Measurements from ENCODE around the gene MED13L.
A peak's percentile ranks its signal among the peaks of the same experiment; 100 is the strongest.

Gene MED13L

DNA sequence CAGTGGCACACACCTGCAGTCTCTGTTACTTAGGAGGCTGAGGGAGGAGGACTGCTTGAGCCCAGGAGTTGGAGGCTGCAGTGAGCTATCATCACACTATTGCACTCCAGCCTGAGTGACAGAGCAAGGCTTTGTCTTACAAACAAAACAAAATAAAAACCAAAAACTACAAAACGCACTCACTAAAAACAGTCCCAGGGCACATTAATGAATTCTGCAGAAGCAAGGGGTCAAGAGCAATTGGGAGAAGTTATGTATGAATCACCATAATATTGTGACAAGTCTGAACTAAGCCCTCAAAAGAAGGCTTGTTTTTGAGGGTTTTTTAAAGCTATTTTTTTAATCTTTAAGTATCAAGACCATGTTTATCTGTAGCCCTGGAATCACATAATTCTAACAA lies 201.1 kb downstream of the MED13L start:
- DNase-seq = no peak

DNA sequence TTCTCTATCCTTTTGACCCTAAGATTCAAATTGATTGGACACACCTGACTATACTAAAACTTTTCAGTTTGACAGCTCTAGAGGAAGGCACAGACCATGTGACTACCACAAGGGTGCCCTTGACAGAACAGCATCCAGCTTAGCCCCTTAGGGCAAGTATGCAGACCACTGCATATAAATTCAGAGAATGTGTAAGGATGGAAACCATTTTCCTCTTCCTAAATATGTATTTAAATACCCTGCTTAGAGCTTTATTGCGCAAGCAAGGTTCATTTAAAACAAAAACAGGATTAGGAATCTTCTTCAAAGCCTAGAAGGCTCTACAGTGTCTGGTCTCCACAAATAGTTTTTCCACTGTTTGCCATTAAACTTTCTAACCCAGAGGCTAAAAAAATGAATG lies 202.8 kb downstream of the MED13L start:
- DNase-seq = no peak

DNA sequence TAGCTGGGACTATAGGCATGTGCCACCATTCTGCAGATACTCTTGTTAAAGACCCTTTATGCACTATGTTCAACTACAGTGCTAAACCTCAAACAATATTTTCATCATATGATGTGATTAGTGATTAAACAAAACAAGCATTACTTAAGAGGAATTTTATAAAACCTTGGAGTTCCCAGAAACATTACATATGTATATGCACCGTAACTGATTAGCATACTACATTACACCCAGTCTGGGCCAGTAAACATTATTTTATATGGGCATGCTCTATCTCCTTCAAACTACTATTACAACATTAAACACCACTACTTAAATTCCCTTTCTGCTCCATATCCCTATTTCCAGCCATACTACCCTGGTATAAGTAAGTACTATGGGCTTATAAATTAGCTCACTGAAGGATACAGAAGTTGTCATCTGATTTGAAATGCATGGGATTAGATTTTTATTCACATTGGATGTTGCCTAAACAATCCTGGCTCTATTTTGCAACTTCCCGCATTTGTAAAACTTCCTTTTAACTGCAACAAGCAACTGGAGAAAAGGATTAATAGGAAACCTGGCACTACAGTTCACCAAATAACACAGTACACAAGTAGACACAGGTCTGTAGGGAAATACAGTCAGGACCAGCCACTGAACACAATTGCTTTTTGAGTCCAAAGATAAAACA lies 205.8 kb downstream of the MED13L start:
- DNase-seq = no peak

DNA sequence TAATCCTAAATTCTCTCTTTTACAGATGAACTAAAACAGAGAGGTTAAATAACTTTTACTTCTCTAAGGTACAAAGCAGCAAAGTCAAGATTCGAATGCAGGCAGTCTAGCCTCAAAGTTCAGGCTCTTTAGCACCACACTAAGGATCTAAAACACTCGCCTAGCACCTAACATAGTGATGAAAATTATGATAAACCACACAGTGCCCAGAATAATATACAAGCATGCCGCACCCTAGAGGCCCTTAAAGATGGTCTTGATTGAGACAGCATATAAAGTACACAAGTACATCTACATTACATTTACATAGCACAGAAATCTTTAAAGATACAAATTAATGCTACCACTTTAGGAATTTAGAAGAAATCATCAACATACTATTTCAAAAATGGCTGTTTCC lies 207.0 kb downstream of the MED13L start:
- DNase-seq = no peak

- no peak for DNase-seq
These were observed 207.6 kb downstream of the MED13L start for GRCh38 chr12:116069943-116070342.

- no peak for DNase-seq
These were observed 208.6 kb downstream of the MED13L start for GRCh38 chr12:116068853-116069252.

GRCh38 chr12:116068371-116068770 lies 209.1 kb downstream of the MED13L start:
- no peak for DNase-seq

- no peak for DNase-seq
These were observed 209.6 kb downstream of the MED13L start for GRCh38 chr12:116067892-116068291.

DNA sequence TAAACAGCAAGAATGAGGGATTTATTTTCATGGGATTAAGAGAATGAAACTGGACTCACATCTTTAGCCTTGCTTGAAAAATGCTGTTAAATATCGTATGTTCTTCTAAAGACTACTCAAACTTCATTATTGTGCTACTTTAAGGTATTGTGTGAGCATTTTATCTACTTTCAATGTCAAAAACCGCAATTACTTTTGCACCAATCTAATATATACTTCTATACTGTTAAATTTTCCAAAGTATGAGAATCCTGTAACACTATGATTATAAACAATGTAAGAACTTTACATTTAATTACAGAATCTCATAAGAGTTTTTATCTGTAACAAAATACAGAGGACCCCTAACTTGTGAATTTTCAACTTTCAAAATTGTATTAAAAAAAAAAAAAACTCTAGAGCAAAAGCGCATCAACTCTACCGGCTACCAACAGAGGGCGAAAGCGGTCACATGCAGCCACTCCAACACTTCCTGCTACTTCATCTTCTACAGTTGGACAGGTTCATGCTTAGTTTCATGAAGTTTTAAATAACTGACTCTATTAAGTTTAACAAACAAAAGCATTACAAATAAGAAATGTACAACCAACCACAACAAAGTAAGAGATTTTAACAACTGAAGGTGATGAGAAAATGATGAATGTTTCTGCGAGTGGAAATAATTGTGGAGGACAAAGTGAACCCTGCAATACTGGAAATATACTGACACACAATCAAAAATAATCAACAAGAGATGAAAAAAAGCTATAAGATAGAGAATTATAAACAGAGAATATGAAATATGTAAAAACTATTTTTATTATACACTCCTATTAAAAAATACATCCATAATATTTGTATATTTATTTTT lies 210.9 kb downstream of the MED13L start:
- DNase-seq = peak; percentile 42

GRCh38 chr12:116065606-116066005 lies 211.9 kb downstream of the MED13L start:
- no peak for DNase-seq

- DNase-seq = no peak
These were observed 213.0 kb downstream of the MED13L start for GRCh38 chr12:116064493-116064892.

GRCh38 chr12:116062698-116063097 lies 214.8 kb downstream of the MED13L start:
- no peak for DNase-seq

DNA sequence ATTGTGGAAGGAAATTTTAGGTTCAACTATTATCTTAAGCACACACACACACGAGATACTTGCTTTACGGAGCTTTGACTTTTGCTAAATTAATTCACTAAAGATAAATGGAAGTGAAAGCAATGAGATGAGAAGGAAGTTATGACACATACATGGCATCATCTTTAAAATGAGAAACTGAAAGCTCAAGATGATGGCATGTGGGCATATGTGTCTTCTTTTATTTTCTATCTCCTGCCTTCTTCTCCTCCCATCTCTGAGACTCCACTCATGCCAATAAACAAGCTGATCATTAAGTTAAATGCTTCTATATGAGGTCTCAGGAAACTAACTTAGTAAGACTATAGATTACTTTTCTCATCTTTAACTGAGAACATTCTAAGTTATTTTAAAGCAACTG lies 216.7 kb downstream of the MED13L start:
- no peak for DNase-seq

DNA sequence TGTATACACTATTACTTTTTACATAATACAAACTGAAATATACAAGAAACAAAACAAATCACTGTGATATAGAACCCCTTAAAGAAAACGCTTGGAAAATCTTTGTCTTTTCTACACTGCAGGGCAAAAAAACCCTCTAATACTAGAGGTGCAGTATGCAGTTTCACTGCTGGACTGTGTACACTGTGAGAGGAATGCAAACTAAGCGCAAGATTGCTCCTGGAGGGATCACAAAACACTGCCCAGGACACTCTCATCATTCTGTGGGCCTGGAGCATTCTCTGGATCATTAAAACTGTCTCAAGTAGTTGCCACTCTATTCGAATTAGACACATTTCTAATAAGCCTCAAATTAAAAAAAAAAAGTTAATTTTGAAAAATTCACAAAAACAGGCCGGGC lies 217.6 kb downstream of the MED13L start:
- no peak for DNase-seq

GRCh38 chr12:116058574-116058973 lies 218.9 kb downstream of the MED13L start:
- no peak for DNase-seq

- no peak for DNase-seq
These were observed 220.1 kb downstream of the MED13L start for GRCh38 chr12:116057356-116057755.

DNA sequence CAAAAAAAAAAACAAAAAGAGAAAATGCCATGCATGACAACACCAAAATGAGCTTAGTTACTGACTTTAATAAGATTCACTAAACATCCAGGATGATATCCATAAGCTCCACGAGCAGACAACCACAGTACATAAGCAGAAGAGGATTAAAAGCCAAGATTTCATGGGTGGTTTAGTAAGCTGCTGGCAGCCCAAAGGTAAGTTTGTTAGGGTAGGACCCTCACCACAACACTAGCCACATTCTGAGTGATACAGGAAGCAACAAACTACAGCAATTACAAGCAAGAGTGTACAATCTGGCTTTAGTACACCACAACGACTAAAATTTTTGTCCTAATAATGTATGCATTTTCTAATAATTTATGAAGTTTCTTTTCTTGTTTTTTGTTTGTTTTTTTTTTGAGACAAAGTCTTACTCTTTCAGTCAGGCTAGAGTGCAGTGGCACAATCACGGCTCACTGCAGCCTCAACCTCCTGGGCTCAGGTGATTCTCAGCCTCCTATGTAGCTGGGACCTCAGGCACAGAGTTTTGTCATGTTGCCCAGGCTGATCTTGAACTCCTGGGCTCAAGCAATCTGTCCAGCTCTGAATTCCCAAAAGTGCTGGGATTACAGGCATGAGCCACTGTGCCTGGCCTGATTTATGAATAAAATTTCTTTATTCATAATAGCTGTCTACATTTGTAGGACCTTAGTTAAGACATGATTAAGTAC lies 221.4 kb downstream of the MED13L start:
- no peak for DNase-seq

DNA sequence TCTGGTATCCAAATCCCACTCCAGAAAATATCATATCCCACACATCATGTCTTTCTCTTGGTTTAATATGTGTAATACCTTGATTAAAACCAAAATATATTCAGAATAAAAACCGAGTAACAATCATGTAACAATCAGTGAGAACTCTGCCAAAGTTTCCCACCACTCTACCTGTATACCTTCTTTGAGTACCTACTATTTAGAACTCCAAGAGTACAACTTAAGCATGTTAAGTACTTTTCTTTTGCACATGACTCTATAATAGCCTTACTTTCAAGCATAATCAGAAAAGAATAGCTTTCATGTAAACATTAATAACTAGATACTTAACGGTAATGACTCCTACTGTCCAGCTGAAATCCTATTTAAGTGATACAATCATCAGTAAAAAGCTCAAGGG lies 223.2 kb downstream of the MED13L start:
- DNase-seq = no peak

DNA sequence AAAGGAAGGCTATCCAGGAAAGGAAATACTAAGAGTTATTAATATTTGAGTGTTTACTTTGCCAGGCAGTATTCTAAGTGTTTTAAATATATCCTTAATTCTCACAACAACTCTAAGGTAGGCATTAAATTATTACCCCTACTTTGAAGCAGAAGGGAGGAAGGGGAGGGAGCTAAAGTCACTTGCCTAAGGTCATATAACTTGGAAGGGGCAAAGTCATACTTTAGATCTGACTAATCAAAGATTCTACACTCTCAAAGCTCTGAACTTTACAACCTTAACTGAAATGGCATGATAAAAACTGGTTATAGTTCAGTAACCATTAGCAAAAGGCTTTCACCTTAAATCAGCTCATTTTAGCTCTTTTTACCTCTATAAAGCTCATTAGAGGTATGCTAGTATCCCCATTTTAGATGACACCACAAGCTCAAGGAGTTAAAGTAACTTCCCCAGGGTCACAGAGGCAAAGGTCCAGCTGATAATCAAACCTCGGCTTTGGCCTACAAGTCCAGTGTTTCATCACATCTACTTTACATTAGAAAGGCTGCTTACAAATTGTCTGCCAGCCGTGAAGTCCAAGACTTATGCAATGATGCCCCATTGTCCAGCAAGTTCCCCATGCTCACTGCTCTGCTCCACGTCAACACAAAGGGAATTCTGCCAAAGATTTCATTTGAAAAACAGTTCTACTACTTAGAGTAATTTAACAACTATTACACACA lies 223.9 kb downstream of the MED13L start:
- DNase-seq = no peak

- DNase-seq = no peak
These were observed 227.2 kb downstream of the MED13L start for GRCh38 chr12:116050275-116050674.

DNA sequence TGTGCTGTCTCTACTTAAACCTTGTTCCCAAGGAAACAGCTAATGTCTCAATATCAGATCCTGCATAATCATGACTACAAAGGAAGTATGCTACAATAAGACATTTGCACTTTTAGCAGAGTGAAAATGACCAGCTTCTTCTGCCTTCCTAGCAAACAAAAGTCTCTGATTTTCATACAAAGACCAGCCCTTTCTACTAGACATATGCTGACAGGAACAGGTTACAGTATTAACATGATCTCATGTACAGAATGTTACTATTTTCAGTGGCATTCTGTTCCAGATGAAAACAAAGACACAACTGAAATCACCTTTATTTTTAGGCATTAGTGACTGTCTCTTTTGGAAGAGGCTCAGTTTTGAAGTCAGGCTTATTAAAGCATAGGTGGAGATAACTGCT lies 228.6 kb downstream of the MED13L start:
- no peak for DNase-seq

DNA sequence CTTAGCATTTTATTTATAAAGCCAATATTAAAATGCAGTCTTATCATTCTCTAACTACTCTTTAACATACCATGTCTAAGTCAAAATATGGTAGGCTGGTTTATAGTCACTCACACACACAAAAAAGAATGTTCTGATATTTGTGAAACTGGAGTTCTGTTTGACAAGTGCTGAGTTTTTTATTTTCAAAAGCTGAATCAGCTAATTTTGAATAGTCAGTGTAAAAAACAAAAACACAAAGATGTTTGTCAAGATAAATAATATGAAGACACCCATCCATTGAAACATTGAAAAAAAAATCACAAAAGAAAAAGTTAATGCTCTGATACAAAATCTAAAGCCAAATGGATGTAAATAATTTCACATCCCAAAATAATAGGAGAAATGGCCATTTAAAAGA lies 231.5 kb downstream of the MED13L start:
- DNase-seq = no peak

GRCh38 chr12:116045150-116045549 lies 232.3 kb downstream of the MED13L start:
- DNase-seq = no peak
